Transverse colon (tissue), 4 donors: ENCODE results near the gene BTBD19. TPM values are rescaled to one million over a fixed set of nuclear protein-coding genes. Genes with fewer than 3 reads are reported as not detected.

Experiments used
- DNase-seq: peaks from one replicate; pipeline ENCODE4 v3.0.0-alpha.2; 2019
- H3K27ac ChIP-seq, 4 donors: fragments of 200-600 bp; sonication (generic); 2 replicates each; pipeline ENCODE4 v1.5.1; 2016 to 2018; ENCODE audit warnings: inconsistent platforms in 4 of 4
- H3K27me3 ChIP-seq: fragments of 200-600 bp; sonication (generic); 2 replicates; pipeline ENCODE4 v1.5.1; 2017; ENCODE audit warnings: inconsistent platforms
- H3K36me3 ChIP-seq, 4 donors: fragments of 200-600 bp; sonication (generic); 2 replicates each; pipeline ENCODE4 v1.5.1; 2017 to 2019; ENCODE audit warnings: inconsistent platforms in 4 of 4
- H3K4me1 ChIP-seq, 4 donors: fragments of 200-600 bp; sonication (generic); 2 replicates each; pipeline ENCODE4 v1.5.1; 2017 to 2020; ENCODE audit warnings: inconsistent platforms in 4 of 4
- H3K4me3 ChIP-seq, 4 donors: fragments of 200-600 bp; sonication (generic); 1 replicate in 1 of 4; 2 replicates in 3 of 4; pipeline versions ENCODE4 v1.5.1 to v1.6.1; 2017 to 2019; ENCODE audit warnings: inconsistent platforms in 4 of 4
- H3K9me3 ChIP-seq, 2 donors: fragments of 200-600 bp; sonication (generic); 2 replicates each; pipeline ENCODE4 v1.5.1; 2017 to 2019; ENCODE audit warnings: inconsistent platforms in 2 of 2
- EP300 ChIP-seq: sonication (generic); formaldehyde crosslinking; IDR thresholded peaks from one replicate; pipeline ENCODE4 v1.6.1; 2017; ENCODE audit warnings: antibody characterized with exemption, low read depth
- POLR2A ChIP-seq: fragments of 450-650 bp; IDR thresholded peaks from one replicate; pipeline ENCODE4 v1.6.1; 2016; ENCODE audit warnings: antibody characterized with exemption, mild to moderate bottlenecking, moderate library complexity
- POLR2AphosphoS5 ChIP-seq, 3 donors: sonication (generic); formaldehyde crosslinking; IDR thresholded peaks; one replicate each; pipeline ENCODE4 v1.6.1; 2016; ENCODE audit warnings: antibody characterized with exemption in 3 of 3
- WGBS, 2 donors: methylation state at CpG; one replicate each; pipeline ENCODE4 v1.1.5; 2018; ENCODE audit warnings: low coverage in 1 of 2; 5-methylcytosine and 5-hydroxymethylcytosine counted together
- in situ Hi-C, 4 donors: fragments of 200-750 bp; cut with MboI; loops; one replicate each; pipeline versions ENCODE4 v1.15.0 to v1.15.1; 2017; ENCODE audit warnings: low sequenced_read_pairs in 3 of 4, low pct_ligation_motif_present in 1 of 4, low pct_unique_long_range_greater_than_20kb in 1 of 4
- intact Hi-C: fragments of 100-400 bp; cut with DNase I; formaldehyde crosslinking; loops from one replicate; pipeline ENCODE4 v1.15.1; 2023; ENCODE audit warnings: low total_unique reads
- total RNA-seq, 4 donors: library from RNA; depleted of rRNA; stranded (reverse); fragments of >200 nt; gene quantifications; one replicate each; pipeline ENCODE4 v1.1.0, GENCODE V29; 2016
- TF ChIP-seq, protein P1 (sequence below), 5 experiments: fragments of 200-600 bp in 3 of 5; fragments of 450-650 bp in 2 of 5; sonication (generic) in 3 of 5; IDR thresholded peaks; 1 replicate in 2 of 5; 2 replicates in 3 of 5; pipeline ENCODE4 v1.5.1; 2016 to 2017; ENCODE audit warnings: antibody characterized with exemption in 5 of 5, inconsistent platforms in 3 of 5, mild to moderate bottlenecking in 2 of 5, moderate library complexity in 1 of 5

The BTBD19 gene
- total RNA-seq, 4 donors from 2014 or later, result 1.5 to 22.1 (median 3.7) TPM

GRCh38 chr1:44783697-44784093 is 24.6 kb upstream of the BTBD19 start:
- Histone ChIP-seq H3K27ac (peak overlapping the region in 2 of 4 donors; percentile 9 to 14), H3K4me3 (peak overlapping the region; percentile 32 to 47 (median 40)), H3K9me3 (no peaks in the 10 kb centered on the region), H3K4me1 (peaks cover 11 to 29% (median 22%) of the 10 kb centered on the region in 4 donors), H3K27me3 (no peaks in the 10 kb centered on the region), H3K36me3 (peaks cover 0 to 8% (median 0%) of the 10 kb centered on the region in 4 donors)
- intact Hi-C loops, result loop anchor here (10.0 kb wide), 1 partner anchor 51 kb away; no protein-coding TSS in a partner anchor
- in situ Hi-C loops, result loop anchor here in 2 of 4 donors (25.0 kb wide), 2 partner anchors 229 to 529 kb away; partner anchors contain the start of genes HECTD3 (in 1 of the 2) and UROD (in 1 of the 2)
- TF ChIP-seq POLR2AphosphoS5 (IDR thresholded peaks at IDR 0.05) (no peak), POLR2A (no peak), EP300 (no peak)
- TF ChIP-seq, protein P1, sequence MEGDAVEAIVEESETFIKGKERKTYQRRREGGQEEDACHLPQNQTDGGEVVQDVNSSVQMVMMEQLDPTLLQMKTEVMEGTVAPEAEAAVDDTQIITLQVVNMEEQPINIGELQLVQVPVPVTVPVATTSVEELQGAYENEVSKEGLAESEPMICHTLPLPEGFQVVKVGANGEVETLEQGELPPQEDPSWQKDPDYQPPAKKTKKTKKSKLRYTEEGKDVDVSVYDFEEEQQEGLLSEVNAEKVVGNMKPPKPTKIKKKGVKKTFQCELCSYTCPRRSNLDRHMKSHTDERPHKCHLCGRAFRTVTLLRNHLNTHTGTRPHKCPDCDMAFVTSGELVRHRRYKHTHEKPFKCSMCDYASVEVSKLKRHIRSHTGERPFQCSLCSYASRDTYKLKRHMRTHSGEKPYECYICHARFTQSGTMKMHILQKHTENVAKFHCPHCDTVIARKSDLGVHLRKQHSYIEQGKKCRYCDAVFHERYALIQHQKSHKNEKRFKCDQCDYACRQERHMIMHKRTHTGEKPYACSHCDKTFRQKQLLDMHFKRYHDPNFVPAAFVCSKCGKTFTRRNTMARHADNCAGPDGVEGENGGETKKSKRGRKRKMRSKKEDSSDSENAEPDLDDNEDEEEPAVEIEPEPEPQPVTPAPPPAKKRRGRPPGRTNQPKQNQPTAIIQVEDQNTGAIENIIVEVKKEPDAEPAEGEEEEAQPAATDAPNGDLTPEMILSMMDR (IDR thresholded peaks at IDR 0.05), result no peak
- DNase-seq, result no peak
- 50 to 56% methylated on average over 1 to 8 of the region's 8 CpGs for WGBS, 2 donors

GRCh38 chr1:44784094-44785028 is 24.0 kb upstream of the BTBD19 start:
- TF ChIP-seq, protein P1 (IDR thresholded peaks at IDR 0.05), result no peak
- no peak for TF ChIP-seq POLR2A
- 6% methylated on average over 61 of the region's 71 CpGs; no CpG with 5 or more reads in 1 of the 2 donors for WGBS, 2 donors
- DNase-seq, result peak; percentile 32
- intact Hi-C loops, result loop anchor here (10.0 kb wide), 1 partner anchor 50 kb away; no protein-coding TSS in a partner anchor
- Histone ChIP-seq H3K4me1 (peaks cover 11 to 29% (median 22%) of the 10 kb centered on the region in 4 donors), H3K4me3 (peak overlapping the region; percentile 32 to 47 (median 40)), H3K9me3 (no peaks in the 10 kb centered on the region), H3K36me3 (peaks cover 0 to 3% (median 0%) of the 10 kb centered on the region in 4 donors), H3K27ac (peak overlapping the region in 2 of 4 donors; percentile 9 to 14), H3K27me3 (no peaks in the 10 kb centered on the region)
- in situ Hi-C loops, result loop anchor here in 2 of 4 donors (25.0 kb wide), 2 partner anchors 228 to 528 kb away; partner anchors contain the start of genes HECTD3 (in 1 of the 2) and UROD (in 1 of the 2)

- TF ChIP-seq POLR2A (no peak), POLR2AphosphoS5 (IDR thresholded peaks at IDR 0.05) (no peak)
- no peaks in the 10 kb centered on the region for H3K36me3 ChIP-seq
- H3K9me3 ChIP-seq, result no peaks in the 10 kb centered on the region
- 88% methylated on average over 6 of the region's 6 CpGs; no CpG with 5 or more reads in 1 of the 2 donors for WGBS, 2 donors
- intact Hi-C loops (loop anchor here (10.0 kb wide), 1 partner anchor 50 kb away; no protein-coding TSS in a partner anchor), in situ Hi-C loops (loop anchor here in 2 of 4 donors (25.0 kb wide), 2 partner anchors 227 to 527 kb away; partner anchors contain the start of genes HECTD3 (in 1 of the 2) and UROD (in 1 of the 2))
- no peaks in the 10 kb centered on the region for H3K27me3 ChIP-seq
- H3K27ac ChIP-seq, result no peak overlapping the region
- no peak overlapping the region for H3K4me3 ChIP-seq
- peaks cover 11 to 29% (median 22%) of the 10 kb centered on the region in 4 donors for H3K4me1 ChIP-seq
- DNase-seq, result no peak
These were observed 23.3 kb upstream of the BTBD19 start for GRCh38 chr1:44785029-44785380.

- TF ChIP-seq EP300 (no peak), POLR2AphosphoS5 (IDR thresholded peaks at IDR 0.05) (no peak), POLR2A (no peak)
- TF ChIP-seq, protein P1 (IDR thresholded peaks at IDR 0.05), result no peak
- H3K27ac ChIP-seq, result peak overlapping the region in 3 of 4 donors; percentile 47 to 72 (median 62)
- H3K27me3 ChIP-seq, result no peaks in the 10 kb centered on the region
- no peaks in the 10 kb centered on the region for H3K9me3 ChIP-seq
- H3K36me3 ChIP-seq, result no peaks in the 10 kb centered on the region
- WGBS, 2 donors, result 47% methylated on average over 11 of the region's 11 CpGs; no CpG with 5 or more reads in 1 of the 2 donors
- H3K4me3 ChIP-seq, result peak overlapping the region in 2 of 4 donors; percentile 47 to 63
- intact Hi-C loops, result loop anchor here (10.0 kb wide), 1 partner anchor 49 kb away; no protein-coding TSS in a partner anchor
- in situ Hi-C loops, result loop anchor here in 2 of 4 donors (25.0 kb wide), 2 partner anchors 227 to 527 kb away; partner anchors contain the start of genes HECTD3 (in 1 of the 2) and UROD (in 1 of the 2)
- no peak for DNase-seq
- H3K4me1 ChIP-seq, result peaks cover 11 to 29% (median 22%) of the 10 kb centered on the region in 4 donors
These were observed 22.7 kb upstream of the BTBD19 start for GRCh38 chr1:44785501-44786137.
